HG03432 (cell line): Measurements from ENCODE around the gene LYRM1.
"Not testable (repeated sequence)": the region's sequence is repeated elsewhere in the genome, so short reads cannot be mapped to it uniquely, and the experiment has no call there.

Experiments used
- ATAC-seq: cut with Tn5 transposase; IDR thresholded peaks from one replicate; pipeline ENCODE4 v1.9.1; 2021; ENCODE audit warnings: mild to moderate bottlenecking, moderate library complexity; ENCODE audit not compliant: unreplicated experiment

LYRM1 gene

GRCh38 chr16:20973201-20973600, 72.6 kb downstream of the LYRM1 start:
- ATAC-seq: not testable (repeated sequence)
